HG03060 (cell line): Measurements from ENCODE around the gene CDC14B.

Experiments
- ATAC-seq: cut with Tn5 transposase; IDR thresholded peaks from one replicate; pipeline ENCODE4 v1.9.1; 2021; ENCODE audit warnings: low read depth, moderate number of reproducible peaks; ENCODE audit not compliant: unreplicated experiment

The CDC14B gene

GRCh38 chr9:96453625-96454024, 166.0 kb downstream of the CDC14B start:
- no peak for ATAC-seq

- no peak for ATAC-seq
These were observed 168.8 kb downstream of the CDC14B start for GRCh38 chr9:96450613-96451528.
